MM.1S (cell line): ENCODE results near the gene NSF.

Experiments used
- DNase-seq: peaks from one replicate; pipeline ENCODE4 v3.0.0-alpha.2; 2015
- H2AFZ ChIP-seq: fragments of 300-600 bp; sonication (generic); 2 replicates; pipeline ENCODE4 v1.6.0; 2016; ENCODE audit warnings: antibody characterized with exemption, low read length
- H3F3A ChIP-seq: fragments of 300-600 bp; sonication (generic); 2 replicates; pipeline ENCODE4 v1.6.1; 2016; ENCODE audit warnings: mild to moderate bottlenecking, antibody characterized with exemption, low read length, moderate library complexity, mixed read lengths; ENCODE audit not compliant: insufficient read depth
- H3K27ac ChIP-seq: fragments of 300-600 bp; sonication (generic); 2 replicates; pipeline ENCODE4 v1.5.1; 2016; ENCODE audit warnings: mild to moderate bottlenecking, low read length
- H3K27me3 ChIP-seq: fragments of 300-600 bp; sonication (generic); replicated peaks from 2 replicates; pipeline ENCODE4 v1.6.0; 2016; ENCODE audit warnings: low read length; ENCODE audit not compliant: insufficient read depth
- H3K36me3 ChIP-seq: fragments of 300-600 bp; sonication (generic); replicated peaks from 2 replicates; pipeline ENCODE4 v1.6.1; 2016; ENCODE audit warnings: mild to moderate bottlenecking, low read length, mixed read lengths; ENCODE audit not compliant: insufficient read depth
- H3K4me1 ChIP-seq: fragments of 300-600 bp; sonication (generic); 2 replicates; pipeline ENCODE4 v1.6.1; 2016; ENCODE audit warnings: low read length, mixed read lengths
- H3K4me2 ChIP-seq: fragments of 300-600 bp; sonication (generic); 2 replicates; pipeline ENCODE4 v1.6.0; 2016; ENCODE audit warnings: low read depth, low read length
- H3K4me3 ChIP-seq: fragments of 300-600 bp; sonication (generic); 2 replicates; pipeline ENCODE4 v1.5.1; 2016; ENCODE audit warnings: low read length, mixed read lengths
- H3K79me2 ChIP-seq: fragments of 300-600 bp; sonication (generic); 2 replicates; pipeline ENCODE4 v1.6.1; 2016; ENCODE audit warnings: mixed run types, low read length, mixed read lengths
- H3K9ac ChIP-seq: fragments of 300-600 bp; sonication (generic); 2 replicates; pipeline ENCODE4 v1.6.1; 2016; ENCODE audit warnings: low read length, mixed read lengths
- H3K9me2 ChIP-seq: fragments of 300-600 bp; sonication (generic); replicated peaks from 2 replicates; pipeline ENCODE4 v1.6.1; 2016; ENCODE audit warnings: mild to moderate bottlenecking, low read length, mixed read lengths; ENCODE audit not compliant: insufficient read depth
- H3K9me3 ChIP-seq: fragments of 300-600 bp; sonication (generic); replicated peaks from 2 replicates; pipeline ENCODE4 v1.6.1; 2016; ENCODE audit warnings: mild to moderate bottlenecking, low read length, mixed read lengths; ENCODE audit not compliant: insufficient read depth
- H4K20me1 ChIP-seq: fragments of 300-600 bp; sonication (generic); 2 replicates; pipeline ENCODE4 v1.6.1; 2016; ENCODE audit warnings: mild to moderate bottlenecking, low read length, moderate library complexity, mixed read lengths; ENCODE audit not compliant: insufficient read depth
- EZH2 ChIP-seq: fragments of 300-600 bp; sonication (generic); optimal IDR thresholded peaks from 2 replicates; pipeline ENCODE3; 2017; ENCODE audit warnings: low read depth, mild to moderate bottlenecking, antibody characterized with exemption, low read length, mixed read lengths
- EZH2phosphoT487 ChIP-seq: fragments of 300-600 bp; sonication (generic); IDR thresholded peaks from 2 replicates; pipeline ENCODE4 v1.6.1; 2018; ENCODE audit warnings: antibody characterized with exemption, low read length
- TF ChIP-seq, protein P1 (sequence below): fragments of 300-600 bp; sonication (generic); IDR thresholded peaks from 2 replicates; pipeline ENCODE4 v1.5.1; 2016; ENCODE audit warnings: antibody characterized with exemption, low read length, mixed read lengths

NSF gene

DNA sequence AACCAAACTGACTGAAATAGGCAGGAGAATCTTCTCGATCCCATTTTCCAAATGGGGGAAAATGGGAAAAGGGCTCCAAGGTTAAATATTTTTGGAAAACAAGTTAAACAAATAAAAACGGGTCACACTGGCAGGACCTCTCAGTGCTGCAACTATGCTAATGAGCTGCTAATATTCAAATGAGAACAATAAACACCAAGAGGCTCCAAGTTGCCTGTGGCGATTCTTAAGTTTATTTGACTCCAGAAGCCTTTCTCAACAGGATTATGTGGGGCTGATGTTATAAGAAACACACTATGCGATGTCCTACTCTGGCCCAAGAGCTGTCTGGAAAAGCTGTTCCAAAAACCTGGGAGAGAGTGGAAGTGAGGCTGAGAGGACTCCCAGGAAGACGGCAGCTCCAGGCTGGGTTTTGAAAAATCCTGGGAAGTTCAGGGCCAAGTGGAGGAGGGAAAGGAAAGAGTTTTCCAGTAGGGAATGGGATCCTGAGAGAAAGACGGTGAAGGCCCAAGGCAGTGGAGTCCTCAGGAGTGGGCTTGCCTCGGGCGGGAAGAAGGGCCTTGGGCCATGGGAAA, 206.6 kb downstream of the NSF start:
- Histone ChIP-seq H3K27me3 (peaks cover 39% of the 10 kb centered on the region), H3K4me1 (no peaks in the 10 kb centered on the region), H3K9ac (no peak overlapping the region), H3K9me2 (no peaks in the 10 kb centered on the region), H3K79me2 (no peaks in the 10 kb centered on the region), H3F3A (no peaks in the 10 kb centered on the region), H2AFZ (no peak overlapping the region), H3K4me3 (no peak overlapping the region), H3K27ac (no peak overlapping the region), H3K4me2 (no peak overlapping the region), H3K36me3 (no peaks in the 10 kb centered on the region), H4K20me1 (no peaks in the 10 kb centered on the region), H3K9me3 (no peaks in the 10 kb centered on the region)
- TF ChIP-seq, protein P1, sequence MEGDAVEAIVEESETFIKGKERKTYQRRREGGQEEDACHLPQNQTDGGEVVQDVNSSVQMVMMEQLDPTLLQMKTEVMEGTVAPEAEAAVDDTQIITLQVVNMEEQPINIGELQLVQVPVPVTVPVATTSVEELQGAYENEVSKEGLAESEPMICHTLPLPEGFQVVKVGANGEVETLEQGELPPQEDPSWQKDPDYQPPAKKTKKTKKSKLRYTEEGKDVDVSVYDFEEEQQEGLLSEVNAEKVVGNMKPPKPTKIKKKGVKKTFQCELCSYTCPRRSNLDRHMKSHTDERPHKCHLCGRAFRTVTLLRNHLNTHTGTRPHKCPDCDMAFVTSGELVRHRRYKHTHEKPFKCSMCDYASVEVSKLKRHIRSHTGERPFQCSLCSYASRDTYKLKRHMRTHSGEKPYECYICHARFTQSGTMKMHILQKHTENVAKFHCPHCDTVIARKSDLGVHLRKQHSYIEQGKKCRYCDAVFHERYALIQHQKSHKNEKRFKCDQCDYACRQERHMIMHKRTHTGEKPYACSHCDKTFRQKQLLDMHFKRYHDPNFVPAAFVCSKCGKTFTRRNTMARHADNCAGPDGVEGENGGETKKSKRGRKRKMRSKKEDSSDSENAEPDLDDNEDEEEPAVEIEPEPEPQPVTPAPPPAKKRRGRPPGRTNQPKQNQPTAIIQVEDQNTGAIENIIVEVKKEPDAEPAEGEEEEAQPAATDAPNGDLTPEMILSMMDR = no peak
- TF ChIP-seq EZH2 (no peak), EZH2phosphoT487 (no peak)
- DNase-seq = no peak

DNA sequence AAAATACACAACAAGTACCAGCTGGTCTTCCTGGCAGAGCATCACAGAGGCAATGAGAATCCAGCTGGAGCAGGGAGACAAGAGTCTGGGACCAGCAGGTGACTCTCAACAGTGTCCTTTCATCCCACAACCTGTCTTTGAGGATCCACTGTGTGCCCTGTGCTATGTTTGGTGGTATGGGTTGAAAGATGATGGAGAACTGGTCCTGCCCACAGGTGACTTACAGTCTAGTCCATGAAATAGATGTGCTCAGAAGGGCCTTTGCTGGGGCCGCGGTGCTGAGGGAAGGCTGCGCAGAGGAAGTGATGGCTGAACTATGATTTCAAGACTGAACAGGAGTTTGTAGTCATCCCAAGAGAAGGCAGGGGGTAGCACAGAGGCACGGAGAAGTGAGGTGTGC, 210.1 kb downstream of the NSF start:
- H3K36me3 ChIP-seq = no peaks in the 10 kb centered on the region
- TF ChIP-seq, protein P1 = no peak
- TF ChIP-seq EZH2phosphoT487 (no peak), EZH2 (no peak)
- no peak for DNase-seq
- H3K79me2 ChIP-seq = no peaks in the 10 kb centered on the region
- peaks cover 21% of the 10 kb centered on the region for H3K27me3 ChIP-seq
- no peak overlapping the region for H3K4me3 ChIP-seq
- no peak overlapping the region for H2AFZ ChIP-seq
- no peaks in the 10 kb centered on the region for H4K20me1 ChIP-seq
- no peak overlapping the region for H3K27ac ChIP-seq
- no peaks in the 10 kb centered on the region for H3K9me3 ChIP-seq
- H3K4me1 ChIP-seq = no peaks in the 10 kb centered on the region
- H3F3A ChIP-seq = no peaks in the 10 kb centered on the region
- no peak overlapping the region for H3K4me2 ChIP-seq
- H3K9me2 ChIP-seq = no peaks in the 10 kb centered on the region
- no peak overlapping the region for H3K9ac ChIP-seq

DNA sequence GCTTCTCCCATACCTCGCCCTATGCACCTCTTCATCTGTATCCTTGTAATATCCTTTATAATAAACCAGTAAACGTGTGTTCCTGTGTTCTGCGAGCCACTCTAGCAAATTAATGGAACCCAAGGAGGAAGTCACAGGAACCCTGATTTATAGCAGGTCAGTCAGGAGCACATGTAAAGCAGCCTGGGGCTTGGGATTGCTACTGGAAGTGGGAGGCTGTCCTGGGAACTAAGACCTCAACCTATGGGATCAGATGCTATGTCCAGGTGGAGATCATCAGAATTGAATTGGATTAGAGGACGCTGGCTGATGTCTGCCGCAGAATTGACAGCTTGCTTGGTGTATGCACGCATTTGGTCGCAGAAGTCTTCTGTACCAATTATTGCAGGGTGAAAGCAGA, 212.3 kb downstream of the NSF start:
- H2AFZ ChIP-seq = no peak overlapping the region
- no peaks in the 10 kb centered on the region for H3K79me2 ChIP-seq
- H3K27ac ChIP-seq = no peak overlapping the region
- H4K20me1 ChIP-seq = no peaks in the 10 kb centered on the region
- H3K9me2 ChIP-seq = no peaks in the 10 kb centered on the region
- H3K9me3 ChIP-seq = no peaks in the 10 kb centered on the region
- no peak overlapping the region for H3K9ac ChIP-seq
- TF ChIP-seq, protein P1 = no peak
- TF ChIP-seq EZH2 = no peak
- TF ChIP-seq EZH2phosphoT487 = no peak
- H3K4me2 ChIP-seq = no peak overlapping the region
- H3K27me3 ChIP-seq = no peaks in the 10 kb centered on the region
- DNase-seq = no peak
- H3F3A ChIP-seq = no peaks in the 10 kb centered on the region
- no peaks in the 10 kb centered on the region for H3K4me1 ChIP-seq
- H3K36me3 ChIP-seq = no peaks in the 10 kb centered on the region
- no peak overlapping the region for H3K4me3 ChIP-seq
